Mesendoderm (in vitro differentiated cells): ENCODE measurements around the gene BROX.

Experiments
- DNase-seq: peaks from one replicate; pipeline ENCODE4 v3.0.0; 2013
- H2AK5ac ChIP-seq: 2 replicates; pipeline ENCODE4 v1.6.1; 2013; ENCODE audit warnings: low read length, inconsistent platforms
- H2BK120ac ChIP-seq: 2 replicates; pipeline ENCODE4 v1.6.1; 2013; ENCODE audit warnings: low read depth, mild to moderate bottlenecking, low read length, moderate library complexity, mixed read lengths
- H2BK15ac ChIP-seq: replicated peaks from 2 replicates; pipeline ENCODE4 v1.6.1; 2013; ENCODE audit warnings: low read depth, mild to moderate bottlenecking, moderate library complexity
- H2BK5ac ChIP-seq: 2 replicates; pipeline ENCODE4 v1.6.1; 2013; ENCODE audit warnings: low read length, inconsistent platforms
- H3K18ac ChIP-seq: 2 replicates; pipeline ENCODE4 v1.6.1; 2013; ENCODE audit warnings: mild to moderate bottlenecking, low read length, mixed read lengths
- H3K23ac ChIP-seq: one replicate; pipeline ENCODE4 v1.6.1; 2013; ENCODE audit warnings: low read length
- H3K27ac ChIP-seq: 2 replicates; pipeline ENCODE4 v1.5.1; 2013; ENCODE audit warnings: low read depth, mild to moderate bottlenecking, inconsistent platforms, low read length, moderate library complexity
- H3K27me3 ChIP-seq: 2 replicates; pipeline ENCODE4 v1.6.1; 2013; ENCODE audit warnings: low read length, control low read depth, mild to moderate bottlenecking, inconsistent platforms; ENCODE audit not compliant: insufficient read depth, poor library complexity
- H3K36me3 ChIP-seq: 2 replicates; pipeline ENCODE4 v1.6.1; 2013; ENCODE audit warnings: low read length, inconsistent platforms; ENCODE audit not compliant: control insufficient read depth, insufficient read depth
- H3K4ac ChIP-seq: one replicate; pipeline ENCODE4 v1.6.1; 2013; ENCODE audit warnings: low read depth, mild to moderate bottlenecking, low read length, moderate library complexity
- H3K4me1 ChIP-seq: 2 replicates; pipeline ENCODE4 v1.6.1; 2013; ENCODE audit warnings: low read depth, low read length, inconsistent platforms; ENCODE audit not compliant: control insufficient read depth
- H3K4me2 ChIP-seq: 2 replicates; pipeline ENCODE4 v1.6.1; 2013; ENCODE audit warnings: low read length
- H3K4me3 ChIP-seq: 2 replicates; pipeline ENCODE4 v1.5.1; 2013; ENCODE audit warnings: mild to moderate bottlenecking, low read length
- H3K56ac ChIP-seq: one replicate; pipeline ENCODE4 v1.6.1; 2013; ENCODE audit warnings: low read length
- H3K79me1 ChIP-seq: 2 replicates; pipeline ENCODE4 v1.6.1; 2013; ENCODE audit warnings: low read length, inconsistent platforms
- H3K79me2 ChIP-seq: 2 replicates; pipeline ENCODE4 v1.6.1; 2013; ENCODE audit warnings: mild to moderate bottlenecking, low read length; ENCODE audit not compliant: control insufficient read depth, insufficient read depth
- H3K9ac ChIP-seq: 2 replicates; pipeline ENCODE4 v1.6.1; 2013; ENCODE audit warnings: low read length, inconsistent platforms
- H4K5ac ChIP-seq: one replicate; pipeline ENCODE4 v1.6.1; 2013; ENCODE audit warnings: low read length
- H4K8ac ChIP-seq: one replicate; pipeline ENCODE4 v1.6.1; 2013; ENCODE audit warnings: low read depth, mild to moderate bottlenecking, control low read depth, low read length, moderate library complexity
- WGBS: extraction: QIAGEN DNeasy Blood & Tissue Kit; methylation state at CpG from one replicate; pipeline ENCODE4 v1.1.7; 2013; ENCODE audit warnings: low lambda C conversion rate, missing lambda C conversion rate; ENCODE audit not compliant: insufficient coverage; ENCODE audit errors: extremely low coverage; 5-methylcytosine and 5-hydroxymethylcytosine counted together

Gene BROX

GRCh38 chr1:222732216-222733159, 20.1 kb downstream of the BROX start:
- Histone ChIP-seq H2BK120ac (no peak overlapping the region), H3K4me2 (no peak overlapping the region), H2BK15ac (no peak overlapping the region), H3K18ac (no peak overlapping the region), H3K23ac (no peak overlapping the region), H3K56ac (no peak overlapping the region), H3K4ac (no peak overlapping the region), H4K8ac (no peak overlapping the region), H3K4me3 (no peak overlapping the region), H3K9ac (no peak overlapping the region), H3K79me1 (no peaks in the 10 kb centered on the region), H3K4me1 (peaks cover 6% of the 10 kb centered on the region), H2BK5ac (no peak overlapping the region), H3K27me3 (no peaks in the 10 kb centered on the region), H4K5ac (no peak overlapping the region), H3K36me3 (peaks cover 1% of the 10 kb centered on the region), H3K79me2 (no peaks in the 10 kb centered on the region), H2AK5ac (no peak overlapping the region), H3K27ac (no peak overlapping the region)
- DNase-seq = no peak
- no CpG with 5 or more reads among the region's 3 CpGs for WGBS

DNA sequence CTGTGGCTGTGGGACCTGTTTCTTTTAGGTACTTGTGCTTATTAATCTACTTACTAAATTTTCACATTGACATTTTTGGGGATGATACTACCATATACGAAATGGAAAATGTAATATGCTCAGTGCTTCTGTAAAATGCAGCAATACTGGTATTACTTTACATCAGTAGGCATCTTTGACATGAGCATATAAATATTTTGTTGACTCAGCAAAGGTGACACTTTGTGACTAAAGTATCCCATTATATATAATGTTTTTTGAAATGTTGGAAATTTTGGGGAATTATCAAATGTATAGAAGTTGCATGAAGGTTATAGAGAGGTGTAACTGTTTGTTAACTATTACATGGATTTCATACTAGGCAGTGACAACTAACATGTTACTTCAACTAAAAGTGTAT, 22.4 kb downstream of the BROX start:
- Histone ChIP-seq H3K79me1 (no peaks in the 10 kb centered on the region), H3K27ac (no peak overlapping the region), H2BK120ac (no peak overlapping the region), H2AK5ac (no peak overlapping the region), H3K4me1 (peaks cover 6% of the 10 kb centered on the region), H4K8ac (no peak overlapping the region), H2BK5ac (no peak overlapping the region), H2BK15ac (no peak overlapping the region), H3K23ac (no peak overlapping the region), H3K4me2 (no peak overlapping the region), H3K4ac (no peak overlapping the region), H3K79me2 (no peaks in the 10 kb centered on the region), H3K27me3 (no peaks in the 10 kb centered on the region), H3K9ac (no peak overlapping the region), H3K56ac (no peak overlapping the region), H3K36me3 (peaks cover 1% of the 10 kb centered on the region), H4K5ac (no peak overlapping the region), H3K4me3 (no peak overlapping the region), H3K18ac (no peak overlapping the region)
- no peak for DNase-seq
- WGBS = no CpG with 5 or more reads among the region's 1 CpG

DNA sequence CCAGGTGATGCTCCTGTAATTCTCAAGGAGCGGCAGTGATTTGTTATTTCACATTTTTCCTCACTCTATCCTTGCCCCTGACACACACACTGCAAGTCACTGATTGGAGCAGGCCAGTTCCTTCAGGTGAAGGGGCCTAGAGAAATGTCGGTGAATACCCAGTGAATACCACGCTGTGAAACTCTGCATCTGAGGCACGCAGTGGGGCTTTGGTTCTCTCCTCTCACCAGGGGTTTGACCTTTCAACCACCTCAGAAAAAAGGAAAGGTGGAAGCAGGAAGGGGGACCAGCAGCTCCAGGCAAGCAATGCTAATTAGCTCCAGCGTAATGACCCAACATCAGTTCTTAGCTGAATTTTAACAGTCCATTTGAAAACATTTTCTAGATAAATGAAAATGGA, 24.1 kb downstream of the BROX start:
- no peak overlapping the region for H3K9ac ChIP-seq
- H3K18ac ChIP-seq = no peak overlapping the region
- H3K27ac ChIP-seq = no peak overlapping the region

GRCh38 chr1:222736972-222737371, 24.6 kb downstream of the BROX start, which contains the start of gene FAM177B:
FAM177B (plus strand) TSS chr1:222737202; CDS start chr1:222746546, 9,344 bp downstream.
- H2BK15ac ChIP-seq = no peak within 1 kb of the TSS
- H4K5ac ChIP-seq = no peak within 1 kb of the TSS
- no peaks in the 10 kb centered on the region for H3K36me3 ChIP-seq
- H2BK120ac ChIP-seq = no peak within 1 kb of the TSS
- peaks cover 6% of the 10 kb centered on the region for H3K4me1 ChIP-seq
- peak within 1 kb of the TSS; percentile 6 for H3K4ac ChIP-seq
- no CpG with 5 or more reads among the region's 1 CpG for WGBS
- no peak within 1 kb of the TSS for H3K4me3 ChIP-seq
- no peaks in the 10 kb centered on the region for H3K27me3 ChIP-seq
- peak within 1 kb of the TSS; percentile 56 for H3K27ac ChIP-seq
- H2BK5ac ChIP-seq = no peak within 1 kb of the TSS
- no peak within 1 kb of the TSS for H4K8ac ChIP-seq
- no peaks in the 10 kb centered on the region for H3K79me2 ChIP-seq
- peak within 1 kb of the TSS; percentile 5 for H2AK5ac ChIP-seq
- no peak within 1 kb of the TSS for H3K56ac ChIP-seq
- no peak within 1 kb of the TSS for H3K23ac ChIP-seq
- H3K18ac ChIP-seq = peak within 1 kb of the TSS; percentile 56
- H3K79me1 ChIP-seq = no peaks in the 10 kb centered on the region
- no peak for DNase-seq
- no peak within 1 kb of the TSS for H3K9ac ChIP-seq
- no peak within 1 kb of the TSS for H3K4me2 ChIP-seq

More for the DNA sequence above, 24.1 kb downstream of the BROX start:
- Histone ChIP-seq H3K79me1 (no peaks in the 10 kb centered on the region), H4K5ac (no peak overlapping the region), H3K36me3 (no peaks in the 10 kb centered on the region), H2BK15ac (no peak overlapping the region), H3K56ac (no peak overlapping the region), H3K79me2 (no peaks in the 10 kb centered on the region), H3K4me3 (no peak overlapping the region), H2BK5ac (no peak overlapping the region), H3K4me2 (no peak overlapping the region), H3K27me3 (no peaks in the 10 kb centered on the region), H3K23ac (no peak overlapping the region), H2BK120ac (no peak overlapping the region), H3K4ac (peak overlapping the region; percentile 6), H3K4me1 (peaks cover 6% of the 10 kb centered on the region), H2AK5ac (no peak overlapping the region), H4K8ac (no peak overlapping the region)
- WGBS = no CpG with 5 or more reads among the region's 5 CpGs
- peak; percentile 70 for DNase-seq

DNA sequence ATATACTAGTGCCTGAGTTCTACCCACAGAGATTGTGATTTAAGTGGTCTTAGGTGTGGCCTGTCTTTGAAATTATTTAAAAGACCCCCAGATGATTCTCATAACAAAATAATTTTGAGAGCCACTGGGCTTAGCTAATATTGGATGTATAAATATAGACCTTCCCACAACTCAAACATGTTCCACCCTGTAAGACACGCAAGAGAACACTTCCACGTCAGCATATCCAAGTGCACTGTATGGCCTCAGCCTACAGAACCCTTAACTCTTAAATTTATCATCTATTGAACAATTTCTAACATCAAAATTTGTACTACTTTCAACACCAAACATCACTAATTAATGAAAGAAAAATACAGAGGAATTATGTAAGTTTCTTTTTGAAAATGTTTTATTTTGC, 27.1 kb downstream of the BROX start:
- H3K4ac ChIP-seq = no peak overlapping the region
- H3K23ac ChIP-seq = no peak overlapping the region
- no peak overlapping the region for H2BK15ac ChIP-seq
- DNase-seq = no peak
- no peak overlapping the region for H2BK5ac ChIP-seq
- H3K27me3 ChIP-seq = no peaks in the 10 kb centered on the region
- H3K79me1 ChIP-seq = no peaks in the 10 kb centered on the region
- no peak overlapping the region for H4K8ac ChIP-seq
- no peak overlapping the region for H3K18ac ChIP-seq
- no peak overlapping the region for H4K5ac ChIP-seq
- no peak overlapping the region for H3K27ac ChIP-seq
- no CpG with 5 or more reads among the region's 2 CpGs for WGBS
- H3K56ac ChIP-seq = no peak overlapping the region
- H2AK5ac ChIP-seq = no peak overlapping the region
- H3K9ac ChIP-seq = no peak overlapping the region
- H3K4me1 ChIP-seq = peaks cover 6% of the 10 kb centered on the region
- H3K4me2 ChIP-seq = no peak overlapping the region
- no peaks in the 10 kb centered on the region for H3K36me3 ChIP-seq
- no peak overlapping the region for H3K4me3 ChIP-seq
- no peaks in the 10 kb centered on the region for H3K79me2 ChIP-seq
- H2BK120ac ChIP-seq = no peak overlapping the region
